MCF 10A (cell line): ENCODE measurements around the gene C8G. TPM values are rescaled to one million over a fixed set of nuclear protein-coding genes. Genes with fewer than 3 reads are reported as not detected.

ENCODE experiments used
- BruUV-seq: library from RNA; stranded (reverse); fragments of 400-500 nt; replicated peaks from 2 replicates; lab custom pipeline; 2021; lab: Mats Ljungman, UMichigan
- CTCF ChIA-PET: fragments of 300-600 bp; sonication (Branson Sonifier 250); formaldehyde crosslinking; extraction: SDS; loops from one replicate; lab custom pipeline; 2021; ENCODE audit warnings: antibody characterized with exemption, inconsistent platforms; lab: Yijun Ruan, JAX
- POLR2A ChIA-PET: fragments of 300-600, 350-650 bp; sonication (Branson Sonifier 250); formaldehyde crosslinking; extraction: SDS; loops from one replicate; lab custom pipeline; 2020; ENCODE audit warnings: antibody characterized with exemption, inconsistent platforms; lab: Yijun Ruan, JAX
- DNase-seq: peaks from one replicate; pipeline ENCODE4 v3.0.0-alpha.2; 2018; ENCODE audit not compliant: unreplicated experiment
- H3K27ac Mint-ChIP-seq: one replicate; pipeline ENCODE4 v1.8.0; 2022; ENCODE audit warnings: mild to moderate bottlenecking, low read depth, mixed read lengths; ENCODE audit not compliant: unreplicated experiment
- H3K27me3 Mint-ChIP-seq: one replicate; pipeline ENCODE4 v1.8.0; 2022; ENCODE audit warnings: mixed read lengths; ENCODE audit not compliant: insufficient read depth, unreplicated experiment
- H3K36me3 Mint-ChIP-seq: one replicate; pipeline ENCODE4 v1.8.0; 2022; ENCODE audit warnings: mild to moderate bottlenecking, moderate library complexity, mixed read lengths; ENCODE audit not compliant: insufficient read depth, unreplicated experiment
- H3K4me1 Mint-ChIP-seq: one replicate; pipeline ENCODE4 v1.8.0; 2022; ENCODE audit warnings: mixed read lengths; ENCODE audit not compliant: insufficient read depth, unreplicated experiment
- H3K4me3 Mint-ChIP-seq: one replicate; pipeline ENCODE4 v1.8.0; 2022; ENCODE audit warnings: mild to moderate bottlenecking, moderate library complexity, mixed read lengths; ENCODE audit not compliant: unreplicated experiment
- H3K9me3 Mint-ChIP-seq: one replicate; pipeline ENCODE4 v1.8.0; 2022; ENCODE audit warnings: mixed read lengths; ENCODE audit not compliant: unreplicated experiment
- CTCF ChIP-seq: fragments of 200-600 bp; IDR thresholded peaks from one replicate; pipeline ENCODE4 v1.8.0; 2022; ENCODE audit warnings: antibody characterized with exemption, mild to moderate bottlenecking; ENCODE audit not compliant: unreplicated experiment
- intact Hi-C: fragments of 100-400 bp; cut with micrococcal nuclease; formaldehyde crosslinking; loops from 2 replicates; pipeline ENCODE4 v1.14.1; 2022
- total RNA-seq: library from RNA; stranded (reverse); gene quantifications from 2 replicates; pipeline ENCODE4 v1.2.3, GENCODE V29; 2022

The C8G gene
- total RNA-seq, 1 experiment from 2014 or later, result 1.0 TPM

GRCh38 chr9:136902259-136902821 is 42.7 kb upstream of the C8G start:
- no peak for TF ChIP-seq CTCF
- peak overlapping the region; percentile 55 for H3K4me3 Mint-ChIP-seq
- POLR2A ChIA-PET, result interaction anchor here (1.0 to 3.2 kb wide), 5 partner anchors 16 to 124 kb away, joined by 3 to 28 read pairs (median 4); partner anchors contain the start of genes FBXW5, RABL6 and TRAF2
- H3K27me3 Mint-ChIP-seq, result no peaks in the 10 kb centered on the region
- CTCF ChIA-PET, result interaction anchor here (0.9 to 1.9 kb wide), 5 partner anchors 14 to 165 kb away, joined by 3 to 7 read pairs (median 3); no protein-coding TSS in a partner anchor
- intact Hi-C loops, result no loop called here
- DNase-seq, result peak; percentile 58
- BruUV-seq, result no TSS peak
- no peaks in the 10 kb centered on the region for H3K9me3 Mint-ChIP-seq
- peaks cover 58% of the 10 kb centered on the region for H3K36me3 Mint-ChIP-seq
- peak overlapping the region; percentile 87 for H3K27ac Mint-ChIP-seq
- H3K4me1 Mint-ChIP-seq, result peaks cover 19% of the 10 kb centered on the region

GRCh38 chr9:136903041-136903554 is 41.9 kb upstream of the C8G start:
- ChIA-PET POLR2A (interaction anchor here (1.0 to 3.2 kb wide), 4 partner anchors 16 to 125 kb away, joined by 3 to 28 read pairs (median 4); partner anchors contain the start of genes RABL6 and TRAF2), CTCF (interaction anchor here (1.9 kb wide), 1 partner anchor 15 kb away, joined by 6 read pairs; no protein-coding TSS in a partner anchor)
- BruUV-seq, result no TSS peak
- Mint-ChIP-seq H3K36me3 (peaks cover 62% of the 10 kb centered on the region), H3K4me1 (peaks cover 19% of the 10 kb centered on the region), H3K9me3 (no peaks in the 10 kb centered on the region), H3K27ac (peak overlapping the region; percentile 87), H3K4me3 (no peak overlapping the region), H3K27me3 (no peaks in the 10 kb centered on the region)
- intact Hi-C loops, result no loop called here
- TF ChIP-seq CTCF, result no peak
- DNase-seq, result no peak

- no peaks in the 10 kb centered on the region for H3K27me3 Mint-ChIP-seq
- CTCF ChIA-PET, result no interaction called here
- POLR2A ChIA-PET, result no interaction called here
- BruUV-seq, result no TSS peak
- no peak overlapping the region for H3K27ac Mint-ChIP-seq
- peaks cover 9% of the 10 kb centered on the region for H3K4me1 Mint-ChIP-seq
- H3K36me3 Mint-ChIP-seq, result peaks cover 52% of the 10 kb centered on the region
- no peak for TF ChIP-seq CTCF
- no peak overlapping the region for H3K4me3 Mint-ChIP-seq
- intact Hi-C loops, result no loop called here
- no peaks in the 10 kb centered on the region for H3K9me3 Mint-ChIP-seq
- no peak for DNase-seq
Measured at GRCh38 chr9:136906266-136906665, 38.8 kb upstream of the C8G start.

GRCh38 chr9:136907011-136907914 is 37.8 kb upstream of the C8G start:
- H3K36me3 Mint-ChIP-seq, result peaks cover 57% of the 10 kb centered on the region
- no peaks in the 10 kb centered on the region for H3K9me3 Mint-ChIP-seq
- BruUV-seq, result no TSS peak
- no peaks in the 10 kb centered on the region for H3K4me1 Mint-ChIP-seq
- H3K4me3 Mint-ChIP-seq, result no peak overlapping the region
- ChIA-PET CTCF (interaction anchor here (0.7 to 1.3 kb wide), 2 partner anchors 10 to 122 kb away, joined by 3 to 5 read pairs; no protein-coding TSS in a partner anchor), POLR2A (interaction anchor here (0.6 kb wide), 1 partner anchor 11 kb away, joined by 4 read pairs; no protein-coding TSS in a partner anchor)
- H3K27me3 Mint-ChIP-seq, result no peaks in the 10 kb centered on the region
- intact Hi-C loops, result no loop called here
- peak overlapping the region; percentile 35 for H3K27ac Mint-ChIP-seq
- DNase-seq, result no peak
- TF ChIP-seq CTCF, result no peak
